ENCODE measurements around the gene KRTAP10-5.
"Not testable (repeated sequence)": the region's sequence is repeated elsewhere in the genome, so short reads cannot be mapped to it uniquely, and the experiment has no call there.

The KRTAP10-5 gene

DNA sequence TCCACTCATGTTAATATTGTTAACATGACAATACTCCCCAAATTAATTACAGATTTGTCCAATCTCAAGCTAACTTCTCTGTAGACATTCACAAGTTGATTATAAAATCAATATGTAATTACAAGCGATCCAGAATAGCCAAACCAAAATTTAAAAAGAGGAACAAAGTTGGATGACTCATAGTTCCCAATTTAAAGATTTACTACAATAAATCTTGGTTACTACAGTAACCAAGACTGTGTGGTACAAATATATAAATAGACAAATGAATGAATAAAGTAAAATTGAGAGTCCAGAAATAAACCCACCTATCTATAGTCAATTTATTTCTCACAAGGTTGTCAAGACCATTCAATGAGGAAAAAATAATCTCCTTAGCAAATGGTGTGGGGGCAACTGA, 14.0 kb downstream of the KRTAP10-5 start:
- DNase-seq (ENCODE audit: low read depth): no peak
- TF ChIP-seq, protein P1, sequence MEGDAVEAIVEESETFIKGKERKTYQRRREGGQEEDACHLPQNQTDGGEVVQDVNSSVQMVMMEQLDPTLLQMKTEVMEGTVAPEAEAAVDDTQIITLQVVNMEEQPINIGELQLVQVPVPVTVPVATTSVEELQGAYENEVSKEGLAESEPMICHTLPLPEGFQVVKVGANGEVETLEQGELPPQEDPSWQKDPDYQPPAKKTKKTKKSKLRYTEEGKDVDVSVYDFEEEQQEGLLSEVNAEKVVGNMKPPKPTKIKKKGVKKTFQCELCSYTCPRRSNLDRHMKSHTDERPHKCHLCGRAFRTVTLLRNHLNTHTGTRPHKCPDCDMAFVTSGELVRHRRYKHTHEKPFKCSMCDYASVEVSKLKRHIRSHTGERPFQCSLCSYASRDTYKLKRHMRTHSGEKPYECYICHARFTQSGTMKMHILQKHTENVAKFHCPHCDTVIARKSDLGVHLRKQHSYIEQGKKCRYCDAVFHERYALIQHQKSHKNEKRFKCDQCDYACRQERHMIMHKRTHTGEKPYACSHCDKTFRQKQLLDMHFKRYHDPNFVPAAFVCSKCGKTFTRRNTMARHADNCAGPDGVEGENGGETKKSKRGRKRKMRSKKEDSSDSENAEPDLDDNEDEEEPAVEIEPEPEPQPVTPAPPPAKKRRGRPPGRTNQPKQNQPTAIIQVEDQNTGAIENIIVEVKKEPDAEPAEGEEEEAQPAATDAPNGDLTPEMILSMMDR (conservative IDR thresholded peaks at IDR 0.05; ENCODE audit: low read depth, low read length): no peak
- H3K4me3 ChIP-seq (ENCODE audit: low read depth, low read length): no peak overlapping the region

DNA sequence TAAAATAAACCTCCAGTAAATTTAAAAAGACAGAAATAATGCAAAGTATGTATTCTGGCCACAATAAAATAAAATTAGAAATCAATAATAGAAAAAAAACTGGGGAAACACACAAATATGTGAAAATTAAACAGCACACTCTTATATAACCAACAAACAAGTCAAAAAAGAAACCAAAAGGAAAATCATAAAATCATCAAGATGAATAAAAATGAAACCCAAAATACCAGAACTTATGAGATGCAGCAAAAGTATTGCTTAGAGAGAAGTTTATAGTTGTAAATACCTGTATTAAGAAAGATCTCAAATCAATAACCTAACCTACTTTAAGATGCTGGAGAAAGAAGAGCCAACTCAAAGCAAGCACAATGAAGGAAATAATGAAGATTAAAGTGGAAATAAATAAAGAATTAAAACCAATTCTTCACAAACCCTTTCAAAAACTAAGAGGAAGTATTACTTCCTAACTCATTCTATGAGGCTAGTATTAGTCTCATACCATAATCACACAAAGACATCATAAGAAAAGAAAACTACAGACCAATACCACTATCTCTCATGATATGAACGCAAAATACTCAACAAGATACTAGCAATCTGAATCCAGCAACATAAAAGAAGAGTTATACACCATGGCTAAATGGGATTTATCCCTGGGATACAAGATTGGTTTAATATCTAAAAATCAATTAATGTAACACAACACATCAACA, 15.4 kb downstream of the KRTAP10-5 start:
- TF ChIP-seq, protein P1 (conservative IDR thresholded peaks at IDR 0.05; ENCODE audit: low read depth, low read length): no peak
- no peak overlapping the region for H3K4me3 ChIP-seq (ENCODE audit: low read depth, low read length)
- DNase-seq (ENCODE audit: low read depth): no peak

DNA sequence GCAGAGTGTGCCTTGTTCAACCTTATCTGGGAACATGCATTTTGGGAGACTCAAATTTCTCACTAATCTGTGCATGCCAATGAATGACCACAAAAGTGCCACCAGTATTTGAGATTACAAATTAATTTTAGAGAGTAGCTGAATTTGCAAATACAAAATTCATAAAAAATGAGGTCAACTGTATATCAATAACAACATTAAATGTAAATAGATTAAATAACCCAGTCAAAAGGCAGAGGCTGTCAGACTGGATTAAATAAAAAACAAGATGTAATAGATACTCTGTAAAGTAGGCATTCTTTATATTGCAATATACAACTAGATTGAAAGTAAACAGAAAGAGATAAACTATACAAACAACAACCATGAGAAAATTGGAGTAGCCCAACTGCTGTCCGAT, 16.3 kb downstream of the KRTAP10-5 start:
- H3K4me3 ChIP-seq (ENCODE audit: low read depth, low read length): no peak overlapping the region
- TF ChIP-seq, protein P1 (conservative IDR thresholded peaks at IDR 0.05; ENCODE audit: low read depth, low read length): no peak
- DNase-seq (ENCODE audit: low read depth): no peak

DNA sequence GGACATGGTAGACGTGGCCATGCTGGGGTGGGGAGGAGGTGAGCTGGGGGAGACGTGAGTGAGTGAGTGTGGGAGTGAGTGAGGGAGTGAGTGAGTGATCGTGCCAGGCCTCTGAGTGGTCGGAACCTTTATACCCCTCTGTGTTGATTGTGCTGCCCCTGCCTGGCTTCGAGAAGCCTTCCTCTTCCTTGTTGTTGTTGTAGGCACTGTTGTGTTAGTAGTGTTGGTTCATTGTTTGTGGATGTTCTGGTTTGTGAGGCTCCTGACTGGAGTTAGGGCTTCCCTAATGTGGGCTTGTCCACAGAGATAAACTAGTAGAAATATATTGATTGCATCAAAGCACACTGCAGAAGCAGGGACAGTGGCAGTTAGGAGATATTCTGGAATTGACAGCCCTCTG, 21.7 kb downstream of the KRTAP10-5 start, which contains the start of gene KRTAP10-3:
Gene KRTAP10-3 (minus strand): TSS at position 101 of the 400 bp plus-strand sequence. CDS start 80 bp downstream, at position 21.
- TF ChIP-seq, protein P1 (conservative IDR thresholded peaks at IDR 0.05; ENCODE audit: low read depth, low read length): no peak
- no peak within 1 kb of the TSS for H3K4me3 ChIP-seq (ENCODE audit: low read depth, low read length)
- no peak for DNase-seq (ENCODE audit: low read depth)

DNA sequence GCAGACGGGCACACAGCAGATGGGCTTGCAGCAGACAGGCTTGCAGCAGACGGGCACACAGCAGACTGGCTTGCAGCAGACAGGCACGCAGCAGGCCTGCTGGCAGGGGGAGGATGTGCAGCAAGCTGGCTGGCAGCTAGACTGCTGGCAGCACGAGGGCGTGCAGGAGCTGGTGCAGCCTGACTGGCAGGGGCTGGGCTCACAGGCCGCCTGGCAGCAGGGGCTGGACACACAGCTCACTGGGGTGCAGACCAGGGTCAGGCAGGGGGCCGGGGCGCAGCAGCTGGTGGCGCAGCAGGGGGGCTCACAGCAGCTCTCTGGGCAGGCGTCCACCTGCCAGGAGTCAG, 22.1 kb downstream of the KRTAP10-5 start:
- not testable (repeated sequence) for H3K4me3 ChIP-seq (ENCODE audit: low read depth, low read length); DNase-seq (ENCODE audit: low read depth)

DNA sequence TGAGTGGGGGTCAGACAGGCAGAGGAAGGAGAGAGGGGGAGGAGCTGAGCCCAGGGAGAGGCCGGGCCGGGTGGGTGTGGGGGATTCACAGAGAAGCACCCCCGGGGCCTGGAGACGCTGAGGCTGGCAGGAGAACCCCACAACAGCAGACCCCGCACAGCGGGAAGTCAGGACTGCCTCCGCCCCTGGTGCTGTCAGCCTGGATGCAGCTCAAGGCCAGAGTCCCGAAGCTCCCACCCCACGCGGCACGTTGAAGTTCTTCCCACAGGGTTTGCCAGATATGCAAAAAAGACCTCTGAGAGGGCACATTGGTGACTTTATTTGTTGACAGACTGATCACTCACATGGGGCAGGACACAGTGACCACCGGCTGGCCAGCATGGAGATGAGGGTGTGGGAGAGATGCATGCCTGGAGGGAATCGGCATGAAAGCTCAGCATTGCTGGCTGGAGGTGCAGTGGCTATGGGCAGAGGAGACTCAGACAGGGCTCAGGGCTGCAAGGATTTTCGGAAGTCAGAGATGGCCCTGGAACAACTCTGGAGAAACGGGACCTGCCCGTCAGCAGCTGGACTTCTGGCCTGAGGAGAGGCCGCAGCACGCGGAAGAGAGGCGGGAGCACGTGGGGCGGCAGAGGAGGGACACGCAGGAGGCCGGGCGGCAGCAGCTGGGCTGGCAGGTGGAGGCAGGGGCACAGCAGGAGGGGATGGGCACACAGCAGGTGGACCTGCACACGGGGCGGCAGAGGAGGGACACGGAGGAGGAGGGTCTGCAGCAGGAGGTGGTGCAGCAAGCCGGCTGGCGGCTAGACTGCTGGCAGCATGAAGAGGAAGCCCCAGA, 22.7 kb downstream of the KRTAP10-5 start:
- DNase-seq (ENCODE audit: low read depth): no peak
- TF ChIP-seq, protein P1 (conservative IDR thresholded peaks at IDR 0.05; ENCODE audit: low read depth, low read length): no peak
- no peak overlapping the region for H3K4me3 ChIP-seq (ENCODE audit: low read depth, low read length)

DNA sequence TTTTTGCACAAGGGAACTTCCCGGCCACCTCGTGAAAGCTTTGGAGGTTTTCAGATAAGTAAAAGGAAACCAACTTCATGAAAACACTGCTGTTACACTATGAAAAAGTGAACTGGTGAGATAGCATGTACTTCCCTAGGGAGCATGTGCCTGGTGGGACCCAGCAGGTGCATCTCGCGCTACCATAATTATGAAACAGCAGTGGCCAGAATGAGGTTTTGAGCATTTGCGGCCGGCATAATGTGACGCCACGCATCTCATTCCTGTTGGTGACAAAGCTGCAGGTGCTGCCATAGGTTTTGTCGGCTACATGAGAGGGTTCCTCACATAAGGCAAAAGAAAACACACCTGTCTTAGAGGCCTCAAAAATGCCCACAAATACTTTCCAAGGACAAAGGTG, 23.5 kb downstream of the KRTAP10-5 start:
- no peak for DNase-seq (ENCODE audit: low read depth)
- H3K4me3 ChIP-seq (ENCODE audit: low read depth, low read length): no peak overlapping the region

More for the DNA sequence above, 23.5 kb downstream of the KRTAP10-5 start:
- TF ChIP-seq, protein P1 (conservative IDR thresholded peaks at IDR 0.05; ENCODE audit: low read depth, low read length): no peak

Data from choroid plexus epithelial cell (primary cell).